Transverse colon (tissue), 4 donors: ENCODE data around the gene NCOA3.

ENCODE experiments used
- CTCF ChIP-seq, 5 experiments: fragments of 200-600 bp in 3 of 5; fragments of 450-650 bp in 2 of 5; sonication (generic) in 3 of 5; IDR thresholded peaks; 1 replicate in 2 of 5; 2 replicates in 3 of 5; pipeline ENCODE4 v1.5.1; 2016 to 2017; ENCODE audit warnings: antibody characterized with exemption in 5 of 5, inconsistent platforms in 3 of 5, mild to moderate bottlenecking in 2 of 5, moderate library complexity in 1 of 5
- POLR2AphosphoS5 ChIP-seq, 3 donors: sonication (generic); formaldehyde crosslinking; IDR thresholded peaks; one replicate each; pipeline ENCODE4 v1.6.1; 2016; ENCODE audit warnings: antibody characterized with exemption in 3 of 3

GRCh38 chr20:47493963-47494293 is 7.8 kb upstream of the NCOA3 start:
- TF ChIP-seq CTCF (IDR thresholded peaks at IDR 0.05): no peak
- TF ChIP-seq POLR2AphosphoS5 (IDR thresholded peaks at IDR 0.05): no peak
